ENCODE data around the gene OR2L5. TPM values are rescaled to one million over a fixed set of nuclear protein-coding genes. Genes with fewer than 3 reads are reported as not detected.

The OR2L5 gene
- total RNA-seq, 1 experiment from 2014 or later = not detected

- H3K4ac ChIP-seq (ENCODE audit: low read depth, low read length) = no peak overlapping the region
- H3K9me3 ChIP-seq (ENCODE audit: control insufficient read depth, low read depth, low read length) = peaks cover 32% of the 10 kb centered on the region
- no peak overlapping the region for H2BK15ac ChIP-seq (ENCODE audit: low read depth, low read length)
- H3K27me3 ChIP-seq (ENCODE audit: insufficient read depth, low read length) = no peaks in the 10 kb centered on the region
- H3K4me2 ChIP-seq (ENCODE audit: insufficient read depth, insufficient read length, low read length) = no peak overlapping the region
- no peaks in the 10 kb centered on the region; the same call in none of the 2 replicates for H3K27me3 Mint-ChIP-seq (ENCODE audit: low read depth)
- H3K79me2 ChIP-seq (ENCODE audit: insufficient read depth, low read length) = no peaks in the 10 kb centered on the region
- no peak for DNase-seq
- H2AK5ac ChIP-seq (ENCODE audit: insufficient read length, low read length) = no peak overlapping the region
- no peak overlapping the region for H3K9ac ChIP-seq (ENCODE audit: extremely low read depth, insufficient read length, low read length)
- H3K23me2 ChIP-seq (ENCODE audit: insufficient read length, low read depth, low read length, poor library complexity, severe bottlenecking) = no peaks in the 10 kb centered on the region
- no peak overlapping the region for H3T11ph ChIP-seq (ENCODE audit: low read length)
- TF ChIP-seq CTCF (conservative IDR thresholded peaks at IDR 0.05) = no peak
- no peak overlapping the region for H3K23ac ChIP-seq (ENCODE audit: insufficient read length, low read depth, low read length)
- H4K91ac ChIP-seq (ENCODE audit: insufficient read length, low read depth, low read length) = no peak overlapping the region
- H3K4me1 ChIP-seq (ENCODE audit: insufficient read depth, low read length) = no peaks in the 10 kb centered on the region
- H3K27ac Mint-ChIP-seq = no peak overlapping the region
- H3K56ac ChIP-seq (ENCODE audit: insufficient read length, low read depth, low read length) = no peak overlapping the region
- H4K20me1 ChIP-seq (ENCODE audit: control insufficient read depth, insufficient read depth, insufficient read length) = no peaks in the 10 kb centered on the region
- H2BK20ac ChIP-seq (ENCODE audit: low read depth, low read length, poor library complexity, severe bottlenecking) = no peak overlapping the region
- H3K9me3 Mint-ChIP-seq = peaks cover 76 to 86% of the 10 kb centered on the region in 2 experiments
- H3K4me1 Mint-ChIP-seq = no peaks in the 10 kb centered on the region
- no peak overlapping the region for H4K8ac ChIP-seq (replicated peaks; ENCODE audit: insufficient read length, low read depth, low read length)
- H3K36me3 Mint-ChIP-seq (ENCODE audit: insufficient read depth in 1 of 3, low read depth in 3 of 3) = peaks cover 0 to 13% (median 0%) of the 10 kb centered on the region in 3 experiments; a peak in 2 of 7 replicates
- no peak overlapping the region for H3K18ac ChIP-seq (ENCODE audit: insufficient read length, low read depth, low read length)
- H2BK12ac ChIP-seq (ENCODE audit: insufficient read length, low read depth, low read length) = no peak overlapping the region
- H3K27ac ChIP-seq (ENCODE audit: insufficient read length, low read depth, low read length) = no peak overlapping the region
- H2BK5ac ChIP-seq (ENCODE audit: insufficient read length, low read length) = no peak overlapping the region
- H3K79me1 ChIP-seq (ENCODE audit: insufficient read depth, low read depth, low read length, poor library complexity, severe bottlenecking) = no peaks in the 10 kb centered on the region
- H4K5ac ChIP-seq (ENCODE audit: insufficient read length, low read depth, low read length) = no peak overlapping the region
- H2AFZ ChIP-seq (ENCODE audit: low read length) = no peak overlapping the region
- no peak overlapping the region for H3K14ac ChIP-seq (ENCODE audit: insufficient read depth, low read length)
- H2BK120ac ChIP-seq (ENCODE audit: low read depth, low read length, poor library complexity, severe bottlenecking) = no peak overlapping the region
- no peak overlapping the region for H3K4me3 Mint-ChIP-seq
- no CpG with 5 or more reads among the region's 2 CpGs for WGBS (ENCODE audit: extremely low coverage, insufficient read length, low lambda C conversion rate)
Observed at GRCh38 chr1:248065071-248065470, 51.6 kb downstream of the OR2L5 start.

Measured in H9 (cell line).